Mesothelial cell of epicardium (in vitro differentiated cells): ENCODE measurements around the gene PAM. TPM values are rescaled to one million over a fixed set of nuclear protein-coding genes. Genes with fewer than 3 reads are reported as not detected.

Source experiments
- DNase-seq, 2 experiments: peaks; one replicate each; pipeline ENCODE4 v3.0.0; 2021; ENCODE audit warnings: low spot score in 2 of 2; ENCODE audit not compliant: unreplicated experiment in 2 of 2
- H3K27ac Mint-ChIP-seq: 2 replicates; pipeline ENCODE4 v1.8.0; 2021; ENCODE audit warnings: mixed read lengths
- H3K27me3 Mint-ChIP-seq: 2 replicates; pipeline ENCODE4 v1.8.0; 2021; ENCODE audit warnings: low read depth, mixed read lengths
- H3K36me3 Mint-ChIP-seq: 2 replicates; pipeline ENCODE4 v1.8.0; 2021; ENCODE audit warnings: mixed read lengths
- H3K4me1 Mint-ChIP-seq: 2 replicates; pipeline ENCODE4 v1.8.0; 2021; ENCODE audit warnings: mixed read lengths
- H3K4me3 Mint-ChIP-seq: 2 replicates; pipeline ENCODE4 v1.8.0; 2021; ENCODE audit warnings: mild to moderate bottlenecking, moderate library complexity, mixed read lengths
- H3K9me3 Mint-ChIP-seq: 2 replicates; pipeline ENCODE4 v1.8.0; 2021; ENCODE audit warnings: mixed read lengths
- total RNA-seq: library from RNA; stranded (reverse); gene quantifications from 3 replicates; pipeline ENCODE4 v1.2.1, GENCODE V29; 2021
- TF ChIP-seq, protein P1 (sequence below): fragments of 200-600 bp; sonication (generic); IDR thresholded peaks from one replicate; pipeline ENCODE4 v1.5.0; 2021; ENCODE audit warnings: antibody characterized with exemption; ENCODE audit not compliant: unreplicated experiment

Gene PAM
- total RNA-seq, 1 donor from 2014 or later: 94.3 TPM

GRCh38 chr5:102911973-102912372, 156.9 kb downstream of the PAM start:
- TF ChIP-seq, protein P1, sequence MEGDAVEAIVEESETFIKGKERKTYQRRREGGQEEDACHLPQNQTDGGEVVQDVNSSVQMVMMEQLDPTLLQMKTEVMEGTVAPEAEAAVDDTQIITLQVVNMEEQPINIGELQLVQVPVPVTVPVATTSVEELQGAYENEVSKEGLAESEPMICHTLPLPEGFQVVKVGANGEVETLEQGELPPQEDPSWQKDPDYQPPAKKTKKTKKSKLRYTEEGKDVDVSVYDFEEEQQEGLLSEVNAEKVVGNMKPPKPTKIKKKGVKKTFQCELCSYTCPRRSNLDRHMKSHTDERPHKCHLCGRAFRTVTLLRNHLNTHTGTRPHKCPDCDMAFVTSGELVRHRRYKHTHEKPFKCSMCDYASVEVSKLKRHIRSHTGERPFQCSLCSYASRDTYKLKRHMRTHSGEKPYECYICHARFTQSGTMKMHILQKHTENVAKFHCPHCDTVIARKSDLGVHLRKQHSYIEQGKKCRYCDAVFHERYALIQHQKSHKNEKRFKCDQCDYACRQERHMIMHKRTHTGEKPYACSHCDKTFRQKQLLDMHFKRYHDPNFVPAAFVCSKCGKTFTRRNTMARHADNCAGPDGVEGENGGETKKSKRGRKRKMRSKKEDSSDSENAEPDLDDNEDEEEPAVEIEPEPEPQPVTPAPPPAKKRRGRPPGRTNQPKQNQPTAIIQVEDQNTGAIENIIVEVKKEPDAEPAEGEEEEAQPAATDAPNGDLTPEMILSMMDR: no peak
- Mint-ChIP-seq H3K4me1 (peaks cover 27% of the 10 kb centered on the region), H3K9me3 (no peaks in the 10 kb centered on the region), H3K4me3 (no peak overlapping the region), H3K27me3 (no peaks in the 10 kb centered on the region), H3K27ac (peak overlapping the region; percentile 8), H3K36me3 (no peaks in the 10 kb centered on the region)
- DNase-seq: no peak

- H3K36me3 Mint-ChIP-seq: no peaks in the 10 kb centered on the region
- no peaks in the 10 kb centered on the region for H3K9me3 Mint-ChIP-seq
- no peak for DNase-seq
- H3K27ac Mint-ChIP-seq: no peak overlapping the region
- no peaks in the 10 kb centered on the region for H3K27me3 Mint-ChIP-seq
- no peak overlapping the region for H3K4me3 Mint-ChIP-seq
- TF ChIP-seq, protein P1: no peak
- peaks cover 14% of the 10 kb centered on the region for H3K4me1 Mint-ChIP-seq
Measured at GRCh38 chr5:102916109-102916508, 161.0 kb downstream of the PAM start.

GRCh38 chr5:102918986-102919610, 164.0 kb downstream of the PAM start:
- DNase-seq: no peak
- Mint-ChIP-seq H3K27me3 (no peaks in the 10 kb centered on the region), H3K36me3 (no peaks in the 10 kb centered on the region), H3K4me1 (peaks cover 6% of the 10 kb centered on the region), H3K9me3 (no peaks in the 10 kb centered on the region), H3K4me3 (no peak overlapping the region), H3K27ac (no peak overlapping the region)
- TF ChIP-seq, protein P1: no peak

DNA sequence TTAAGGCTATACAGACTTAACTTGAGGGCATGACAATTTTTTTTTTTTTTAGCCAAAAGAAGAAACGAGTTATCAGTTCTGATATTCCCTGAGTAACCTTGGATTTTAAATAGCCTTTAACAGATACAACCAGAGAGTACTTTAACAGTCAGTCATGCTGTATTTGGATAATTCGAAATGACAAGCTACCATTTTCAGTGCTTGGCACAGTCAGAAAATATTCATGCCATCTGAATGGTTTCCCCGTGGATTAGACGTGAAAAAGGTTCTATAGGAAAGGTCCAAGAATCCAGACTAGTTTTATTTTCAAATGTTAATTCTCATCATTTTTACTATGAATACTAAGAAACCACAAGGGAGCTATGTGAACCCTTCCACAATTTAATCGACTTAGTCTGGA, 165.7 kb downstream of the PAM start:
- Mint-ChIP-seq H3K4me1 (peaks cover 6% of the 10 kb centered on the region), H3K4me3 (no peak overlapping the region), H3K27ac (no peak overlapping the region), H3K27me3 (no peaks in the 10 kb centered on the region), H3K9me3 (no peaks in the 10 kb centered on the region), H3K36me3 (no peaks in the 10 kb centered on the region)
- TF ChIP-seq, protein P1: no peak
- no peak for DNase-seq

DNA sequence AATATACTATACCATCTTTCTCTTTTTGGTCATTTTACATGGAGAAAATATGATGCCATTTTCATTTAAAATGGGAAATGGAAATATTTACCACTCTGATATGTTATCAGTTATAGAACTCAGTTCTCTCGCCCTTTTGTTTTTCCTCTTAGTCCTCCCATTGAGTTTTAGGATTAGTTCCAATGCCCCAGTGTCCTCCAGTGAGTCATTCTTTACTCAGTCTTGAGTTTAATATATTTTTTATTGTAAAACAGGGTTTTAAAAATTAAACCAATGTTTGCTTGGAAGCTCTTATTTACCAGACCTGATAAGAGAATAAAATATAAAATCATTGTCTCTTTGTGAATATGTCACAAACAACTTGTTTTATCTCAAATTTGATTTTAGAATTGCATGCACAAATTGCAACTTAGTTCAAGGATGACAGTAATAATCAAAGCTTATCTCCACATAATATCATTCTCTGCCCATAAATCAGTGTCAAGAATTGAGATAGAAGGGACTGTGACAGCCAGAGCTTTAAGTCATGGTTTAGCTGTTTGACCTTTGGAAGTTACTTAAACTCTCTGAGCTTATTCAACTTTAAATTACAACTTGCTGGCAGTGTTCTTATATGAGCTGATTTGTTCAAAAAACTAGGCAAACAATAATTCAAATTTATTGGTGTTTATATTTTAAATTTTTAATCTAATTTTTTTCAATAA, 166.4 kb downstream of the PAM start:
- Mint-ChIP-seq H3K4me1 (peaks cover 6% of the 10 kb centered on the region), H3K36me3 (no peaks in the 10 kb centered on the region), H3K9me3 (no peaks in the 10 kb centered on the region), H3K27me3 (no peaks in the 10 kb centered on the region), H3K4me3 (no peak overlapping the region), H3K27ac (no peak overlapping the region)
- TF ChIP-seq, protein P1: no peak
- DNase-seq: no peak
